ENCODE data around the gene KCNN1.

KCNN1 gene

DNA sequence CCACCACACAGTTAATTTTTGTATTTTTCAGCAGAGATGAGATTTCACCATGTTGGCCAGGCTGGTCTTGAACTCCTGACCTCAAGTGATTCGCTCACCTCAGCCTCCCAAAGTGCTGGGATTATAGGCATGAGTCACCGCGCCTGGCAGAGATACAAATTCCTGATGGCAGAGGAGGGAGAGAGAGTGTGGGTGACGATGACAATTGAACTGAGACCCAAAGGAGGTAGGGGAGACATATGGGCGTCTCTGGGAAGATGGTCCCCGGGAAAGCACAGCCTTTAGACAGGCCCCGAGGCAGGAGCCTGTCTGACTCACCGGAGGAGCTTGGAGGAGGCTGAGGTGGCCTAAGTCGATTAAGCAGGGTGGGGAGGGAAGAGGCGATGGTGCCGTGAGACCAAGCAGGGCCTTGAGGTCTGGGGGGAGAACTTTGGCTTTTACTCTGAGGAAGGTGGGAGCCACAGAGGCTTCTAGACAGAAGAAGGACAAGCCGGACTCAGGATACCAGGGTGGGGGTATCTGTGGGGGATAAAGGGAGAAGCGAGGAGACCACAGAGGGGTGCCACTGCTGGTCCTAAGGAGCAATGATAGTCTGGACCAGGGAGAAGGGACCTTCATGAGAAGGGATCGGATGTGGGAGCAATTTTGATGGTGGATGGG lies 79.3 kb downstream of the KCNN1 start:
- TF ChIP-seq, protein P1, sequence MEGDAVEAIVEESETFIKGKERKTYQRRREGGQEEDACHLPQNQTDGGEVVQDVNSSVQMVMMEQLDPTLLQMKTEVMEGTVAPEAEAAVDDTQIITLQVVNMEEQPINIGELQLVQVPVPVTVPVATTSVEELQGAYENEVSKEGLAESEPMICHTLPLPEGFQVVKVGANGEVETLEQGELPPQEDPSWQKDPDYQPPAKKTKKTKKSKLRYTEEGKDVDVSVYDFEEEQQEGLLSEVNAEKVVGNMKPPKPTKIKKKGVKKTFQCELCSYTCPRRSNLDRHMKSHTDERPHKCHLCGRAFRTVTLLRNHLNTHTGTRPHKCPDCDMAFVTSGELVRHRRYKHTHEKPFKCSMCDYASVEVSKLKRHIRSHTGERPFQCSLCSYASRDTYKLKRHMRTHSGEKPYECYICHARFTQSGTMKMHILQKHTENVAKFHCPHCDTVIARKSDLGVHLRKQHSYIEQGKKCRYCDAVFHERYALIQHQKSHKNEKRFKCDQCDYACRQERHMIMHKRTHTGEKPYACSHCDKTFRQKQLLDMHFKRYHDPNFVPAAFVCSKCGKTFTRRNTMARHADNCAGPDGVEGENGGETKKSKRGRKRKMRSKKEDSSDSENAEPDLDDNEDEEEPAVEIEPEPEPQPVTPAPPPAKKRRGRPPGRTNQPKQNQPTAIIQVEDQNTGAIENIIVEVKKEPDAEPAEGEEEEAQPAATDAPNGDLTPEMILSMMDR (IDR thresholded peaks at IDR 0.05; ENCODE audit: low read depth, low read length): no peak
- no peak for TF ChIP-seq EZH2phosphoT487 (IDR thresholded peaks at IDR 0.05; ENCODE audit: low read depth)
- 0 out of 2 replicates have a peak overlapping the region, but pooled peaks have one; percentile 75 for H3K4me2 ChIP-seq (ENCODE audit: low read length)
- no peaks in the 10 kb centered on the region for H3K79me2 ChIP-seq (ENCODE audit: low read length)
- peaks cover 5% of the 10 kb centered on the region for H3K36me3 ChIP-seq (replicated peaks; ENCODE audit: low read depth, low read length)
- H3K27me3 ChIP-seq (ENCODE audit: low read depth, low read length): no peaks in the 10 kb centered on the region
- H3K27ac ChIP-seq (ENCODE audit: low read length): no peak overlapping the region
- peaks cover 34% of the 10 kb centered on the region for H3K4me1 ChIP-seq (ENCODE audit: low read length)
- no peaks in the 10 kb centered on the region for H4K20me1 ChIP-seq (ENCODE audit: insufficient read depth, low read length)
- H3K4me3 ChIP-seq (ENCODE audit: low read length): no peak overlapping the region
- H2AFZ ChIP-seq (ENCODE audit: low read depth, low read length): no peak overlapping the region
- peaks cover 9% of the 10 kb centered on the region for H3K9me3 ChIP-seq (ENCODE audit: insufficient read depth, low read length)
- no peak overlapping the region for H3K9ac ChIP-seq (ENCODE audit: low read length)

GRCh38 chr19:18049385-18049784 lies 82.5 kb downstream of the KCNN1 start:
- Histone ChIP-seq H3K27me3 (ENCODE audit: low read depth, low read length) (no peaks in the 10 kb centered on the region), H3K79me2 (ENCODE audit: low read length) (no peaks in the 10 kb centered on the region), H3K9me3 (ENCODE audit: insufficient read depth, low read length) (no peaks in the 10 kb centered on the region), H3K9ac (ENCODE audit: low read length) (no peak overlapping the region), H4K20me1 (ENCODE audit: insufficient read depth, low read length) (no peaks in the 10 kb centered on the region), H3K4me1 (ENCODE audit: low read length) (peaks cover 22% of the 10 kb centered on the region), H3K4me3 (ENCODE audit: low read length) (no peak overlapping the region), H3K36me3 (replicated peaks; ENCODE audit: low read depth, low read length) (no peaks in the 10 kb centered on the region), H3K27ac (ENCODE audit: low read length) (no peak overlapping the region), H2AFZ (ENCODE audit: low read depth, low read length) (no peak overlapping the region), H3K4me2 (ENCODE audit: low read length) (no peak overlapping the region)
- TF ChIP-seq, protein P1 (IDR thresholded peaks at IDR 0.05; ENCODE audit: low read depth, low read length): no peak
- no peak for TF ChIP-seq EZH2phosphoT487 (IDR thresholded peaks at IDR 0.05; ENCODE audit: low read depth)

All from OCI-LY3 (cell line).